Pancreas (tissue), 10 donors: ENCODE results near the gene PSENEN. TPM values are rescaled to one million over a fixed set of nuclear protein-coding genes. Genes with fewer than 3 reads are reported as not detected.

Experiments
- ATAC-seq, 4 donors: fragments of 200-7000 bp; cut with Tn5 transposase; one replicate each; pipeline versions ENCODE4 v1.8.0 to v1.9.1; 2020; ENCODE audit warnings: mild to moderate bottlenecking in 4 of 4, moderate library complexity in 4 of 4
- DNase-seq, 6 donors: peaks; one replicate each; pipeline ENCODE4 v3.0.0-alpha.2; 2020
- FAIRE-seq: peaks from 2 replicates; lab custom pipeline; 2012; peaks lifted over from hg19 to GRCh38; lab: Jason Lieb, UNC
- H3K27ac ChIP-seq, 4 donors: fragments of 200-600 bp; sonication (generic); 1 replicate in 3 of 4; 2 replicates in 1 of 4; pipeline versions ENCODE4 v1.5.0 to v1.8.0; 2020
- H3K27me3 ChIP-seq, 4 donors: fragments of 200-600 bp; one replicate each; pipeline ENCODE4 v1.8.0; 2021
- H3K36me3 ChIP-seq, 3 donors: fragments of 200-600 bp; sonication (generic) in 1 of 3; one replicate each; pipeline versions ENCODE4 v1.5.0 to v1.8.0; 2020 to 2021
- H3K4me1 ChIP-seq, 3 donors: fragments of 200-600 bp; one replicate each; pipeline ENCODE4 v1.8.0; 2021
- H3K4me3 ChIP-seq, 4 donors: fragments of 200-600 bp; sonication (generic) in 2 of 4; one replicate each; pipeline versions ENCODE4 v1.5.0 to v1.8.0; 2020 to 2021
- H3K9me3 ChIP-seq, 4 donors: fragments of 200-600 bp; one replicate each; pipeline ENCODE4 v1.8.0; 2021
- CTCF ChIP-seq, 4 donors: fragments of 200-600 bp; sonication (generic) in 3 of 4; IDR thresholded peaks; one replicate each; pipeline versions ENCODE4 v1.5.0 to v1.8.0; 2021; ENCODE audit warnings: antibody characterized with exemption in 4 of 4
- WGBS, 2 donors: extraction: QIAGEN DNeasy Blood & Tissue Kit; methylation state at CpG; one replicate each; pipeline ENCODE4 v1.1.7; 2013; 5-methylcytosine and 5-hydroxymethylcytosine counted together
- intact Hi-C, 3 donors: fragments of 100-400 bp; cut with DNase I; formaldehyde crosslinking; loops; one replicate each; pipeline versions ENCODE4 v1.11.1 to v1.14.2; 2022
- polyA plus RNA-seq, 2 donors: library from polyadenylated mRNA; stranded (reverse); fragments of 200-250 nt; gene quantifications; one replicate each; pipeline ENCODE4 v1.2.3, GENCODE V29; 2013
- total RNA-seq, 6 donors: library from RNA; stranded (reverse); fragmentation: NEBNext Ultra II Directional in 4 of 6; extraction: Animal tissue kit (Norgen Biotek cat#: 25700) in 4 of 6; gene quantifications; one replicate each; pipeline versions ENCODE4 v1.2.1 to v1.2.4, GENCODE V29; 2021 to 2023
- donor health status: healthy with polysubstance abuse.
- donor health status: DM: no; HTN: no; CAD: no; lungs with moderate emphysema.
- donor health status: DM: no; HTN: no; CAD: no.
- donor health status: control.
- donor health status: control.
- donor health status: Bipolar disorder and iron deficiency.
- donor health status: DM: yes; HTN: yes; CAD: no.
- donor health status: DM: no; HTN: no; CAD: no.
- donor health status: DM: no; HTN: no; CAD: no.
- donor health status: DM: yes; HTN: yes; CAD: no.

Gene PSENEN
- total and polyA plus RNA-seq, 8 donors: 26.7 to 64.6 (median 36.3) TPM

- Histone ChIP-seq H3K27ac (no peak overlapping the region), H3K4me1 (peaks cover 6 to 8% (median 8%) of the 10 kb centered on the region in 3 donors), H3K4me3 (no peak overlapping the region), H3K36me3 (no peaks in the 10 kb centered on the region), H3K27me3 (no peaks in the 10 kb centered on the region), H3K9me3 (no peaks in the 10 kb centered on the region)
- DNase-seq: no peak
- ATAC-seq: no peak
- no peak for FAIRE-seq
- TF ChIP-seq CTCF (IDR thresholded peaks at IDR 0.05): no peak
- 81 to 86% methylated on average over 10 to 11 of the region's 11 CpGs for WGBS, 2 donors
- intact Hi-C loops: no loop called here
Observed at GRCh38 chr19:35712567-35713505, 32.6 kb upstream of the PSENEN start.

- Histone ChIP-seq H3K27ac (no peak overlapping the region), H3K36me3 (no peaks in the 10 kb centered on the region), H3K27me3 (no peaks in the 10 kb centered on the region), H3K4me3 (no peak overlapping the region), H3K9me3 (no peaks in the 10 kb centered on the region), H3K4me1 (peaks cover 6 to 8% (median 8%) of the 10 kb centered on the region in 3 donors)
- no peak for TF ChIP-seq CTCF (IDR thresholded peaks at IDR 0.05)
- intact Hi-C loops: no loop called here
- WGBS, 2 donors: 84 to 89% methylated on average over 2 of the region's 2 CpGs
- FAIRE-seq (no peak), DNase-seq (no peak), ATAC-seq (no peak)
Observed at GRCh38 chr19:35713506-35713850, 32.0 kb upstream of the PSENEN start.

- intact Hi-C loops: loop anchor here in 1 of 3 donors (2.0 kb wide), 1 partner anchor 19 kb away; no protein-coding TSS in a partner anchor
Observed at GRCh38 chr19:35713904-35714495, 31.5 kb upstream of the PSENEN start.

GRCh38 chr19:35714601-35715354, 30.7 kb upstream of the PSENEN start:
- no peak for TF ChIP-seq CTCF (IDR thresholded peaks at IDR 0.05)
- peak in 3 of 6 donors; percentile 21 to 66 (median 34) for DNase-seq
- H3K27ac ChIP-seq: no peak overlapping the region
- FAIRE-seq: no peak
- 77 to 78% methylated on average over 14 of the region's 14 CpGs for WGBS, 2 donors
- intact Hi-C loops: loop anchor here in 1 of 3 donors (2.0 kb wide), 1 partner anchor 20 kb away; no protein-coding TSS in a partner anchor
- peaks cover 6 to 15% (median 8%) of the 10 kb centered on the region in 3 donors for H3K4me1 ChIP-seq
- H3K4me3 ChIP-seq: no peak overlapping the region
- no peaks in the 10 kb centered on the region for H3K36me3 ChIP-seq
- H3K27me3 ChIP-seq: no peaks in the 10 kb centered on the region
- ATAC-seq: no peak
- H3K9me3 ChIP-seq: no peaks in the 10 kb centered on the region

More at GRCh38 chr19:35713904-35714495, 31.5 kb upstream of the PSENEN start:
- no peaks in the 10 kb centered on the region for H3K27me3 ChIP-seq
- H3K36me3 ChIP-seq: no peaks in the 10 kb centered on the region
- H3K27ac ChIP-seq: no peak overlapping the region
- no peak for TF ChIP-seq CTCF (IDR thresholded peaks at IDR 0.05)
- WGBS, 2 donors: 78 to 81% methylated on average over 12 of the region's 12 CpGs
- ATAC-seq (no peak), DNase-seq (no peak), FAIRE-seq (no peak)
- H3K4me3 ChIP-seq: no peak overlapping the region
- peaks cover 6 to 9% (median 8%) of the 10 kb centered on the region in 3 donors for H3K4me1 ChIP-seq
- no peaks in the 10 kb centered on the region for H3K9me3 ChIP-seq
